GM19455 (cell line): ENCODE results near the gene FSTL1.

ENCODE experiments used
- ATAC-seq: cut with Tn5 transposase; IDR thresholded peaks from one replicate; pipeline ENCODE4 v1.9.1; 2021; ENCODE audit not compliant: unreplicated experiment

The FSTL1 gene

GRCh38 chr3:120364101-120364500 is 86.7 kb downstream of the FSTL1 start:
- no peak for ATAC-seq

GRCh38 chr3:120357807-120358206 is 93.0 kb downstream of the FSTL1 start:
- ATAC-seq, result no peak

GRCh38 chr3:120355486-120355885 is 95.3 kb downstream of the FSTL1 start:
- ATAC-seq, result no peak

- no peak for ATAC-seq
Measured at GRCh38 chr3:120353463-120353862, 97.3 kb downstream of the FSTL1 start.

- no peak for ATAC-seq
Measured at GRCh38 chr3:120352017-120352416, 98.8 kb downstream of the FSTL1 start.

GRCh38 chr3:120350401-120350941 is 100.3 kb downstream of the FSTL1 start:
- ATAC-seq, result no peak

GRCh38 chr3:120349855-120350125 is 101.0 kb downstream of the FSTL1 start:
- no peak for ATAC-seq

- peak; percentile 88 for ATAC-seq
Measured at GRCh38 chr3:120348991-120349854, 101.6 kb downstream of the FSTL1 start, which contains the start of gene LRRC58. Gene LRRC58 (minus strand): TSS chr3:120349354. CDS start chr3:120349243, 111 bp downstream.

GRCh38 chr3:120348065-120348990 is 102.5 kb downstream of the FSTL1 start:
- peak; percentile 62 for ATAC-seq

GRCh38 chr3:120344349-120344748 is 106.4 kb downstream of the FSTL1 start:
- ATAC-seq, result no peak
